K562 (cell line): ENCODE measurements around the gene CNGA4. TPM values are rescaled to one million over a fixed set of nuclear protein-coding genes. Genes with fewer than 3 reads are reported as not detected.
A peak's percentile ranks its signal among the peaks of the same experiment; 100 is the strongest.

ENCODE experiments used
- BACH1 ChIP-seq: fragments of 200-800 bp; sonication (Bioruptor generic); IDR thresholded peaks from 2 replicates; pipeline ENCODE4 v1.6.1; 2016; ENCODE audit warnings: missing genetic modification characterization, missing compliant biosample characterization
- BDP1 ChIP-seq: IDR thresholded peaks from 3 replicates; pipeline ENCODE4 v1.6.1; 2011; ENCODE audit not compliant: insufficient read length, insufficient read depth
- CCNT2 ChIP-seq: IDR thresholded peaks from 2 replicates; pipeline ENCODE4 v1.6.1; 2011; ENCODE audit warnings: borderline replicate concordance, low read depth, mild to moderate bottlenecking, moderate library complexity, mixed read lengths, low read length; ENCODE audit not compliant: insufficient read length; ENCODE audit errors: extremely low read depth
- ETS1 ChIP-seq: conservative IDR thresholded peaks from 2 replicates; pipeline ENCODE4 v1.6.1; 2011; ENCODE audit warnings: low read depth, mild to moderate bottlenecking, low read length; ENCODE audit not compliant: control insufficient read depth
- GATAD2A ChIP-seq: fragments of 450-650 bp; IDR thresholded peaks from 2 replicates; pipeline ENCODE4 v1.6.1; 2017
- GATAD2B ChIP-seq: fragments of 450-650 bp; IDR thresholded peaks from 2 replicates; pipeline ENCODE4 v1.6.1; 2017; ENCODE audit warnings: mild to moderate bottlenecking, borderline replicate concordance
- HDAC2 ChIP-seq: fragments of 450-650 bp; IDR thresholded peaks from 2 replicates; pipeline ENCODE4 v1.6.1; 2016; ENCODE audit warnings: mild to moderate bottlenecking
- KLF13 ChIP-seq: fragments of 450-650 bp; IDR thresholded peaks from 2 replicates; pipeline ENCODE4 v1.6.1; 2016; ENCODE audit warnings: missing genetic modification characterization, low read depth, mild to moderate bottlenecking, missing compliant biosample characterization, moderate library complexity, borderline replicate concordance
- MTA3 ChIP-seq: fragments of 450-650 bp; formaldehyde crosslinking; IDR thresholded peaks from 2 replicates; pipeline ENCODE4 v1.6.1; 2017; ENCODE audit warnings: mild to moderate bottlenecking, borderline replicate concordance
- POLR3A ChIP-seq: IDR thresholded peaks from 2 replicates; pipeline ENCODE4 v1.6.1; 2011; ENCODE audit warnings: borderline replicate concordance, mild to moderate bottlenecking, moderate library complexity; ENCODE audit not compliant: insufficient read length, insufficient read depth; ENCODE audit errors: extremely low read depth
- RBM15 ChIP-seq: fragments of 200-400 bp; formaldehyde crosslinking; IDR thresholded peaks from 2 replicates; pipeline ENCODE4 v1.6.1; 2018; ENCODE audit warnings: mild to moderate bottlenecking, low read length, moderate library complexity; ENCODE audit not compliant: insufficient read depth
- RFX1 ChIP-seq: fragments of 450-650 bp; IDR thresholded peaks from 2 replicates; pipeline ENCODE4 v1.6.1; 2016; ENCODE audit warnings: mild to moderate bottlenecking, moderate library complexity
- SMARCB1 ChIP-seq: IDR thresholded peaks from 2 replicates; pipeline ENCODE4 v1.6.1; 2011; ENCODE audit warnings: improper control_type of control experiment, low read depth; ENCODE audit not compliant: insufficient read length
- SMARCE1 ChIP-seq: fragments of 450-650 bp; IDR thresholded peaks from 2 replicates; pipeline ENCODE4 v1.7.1; 2016; ENCODE audit warnings: mild to moderate bottlenecking
- TAF15 ChIP-seq: fragments of 200-400 bp; formaldehyde crosslinking; IDR thresholded peaks from 2 replicates; pipeline ENCODE4 v1.6.1; 2017; ENCODE audit warnings: mild to moderate bottlenecking, low read depth, low read length, moderate library complexity
- THRAP3 ChIP-seq: fragments of 450-650 bp; IDR thresholded peaks from 2 replicates; pipeline ENCODE4 v1.6.1; 2016; ENCODE audit warnings: mild to moderate bottlenecking, inconsistent platforms, borderline replicate concordance
- ZBTB33 ChIP-seq: sonication (generic); formaldehyde crosslinking; IDR thresholded peaks from 2 replicates; pipeline ENCODE4 v1.8.1; 2023; ENCODE audit warnings: mild to moderate bottlenecking, missing genetic modification reagents
- ZNF146 ChIP-seq: IDR thresholded peaks from one replicate; pipeline ENCODE4 v1.6.1; 2018; ENCODE audit warnings: missing compliant biosample characterization; ENCODE audit not compliant: unreplicated experiment
- ZNF512 ChIP-seq: IDR thresholded peaks from 2 replicates; pipeline ENCODE4 v1.6.1; 2016; ENCODE audit warnings: missing genetic modification characterization, missing compliant biosample characterization
- ZNF584 ChIP-seq: fragments of 200-800 bp; sonication (Bioruptor generic); IDR thresholded peaks from 2 replicates; pipeline ENCODE4 v1.6.1; 2016; ENCODE audit warnings: low read depth, mild to moderate bottlenecking, missing genetic modification characterization, missing compliant biosample characterization
- ZNF589 ChIP-seq: fragments of 200-800 bp; sonication (Bioruptor generic); IDR thresholded peaks from 2 replicates; pipeline ENCODE4 v1.6.1; 2016; ENCODE audit warnings: low read depth, missing genetic modification characterization, missing compliant biosample characterization
- ZSCAN29 ChIP-seq: fragments of 450-650 bp; IDR thresholded peaks from 2 replicates; pipeline ENCODE4 v1.6.1; 2017
- polyA plus RNA-seq, 8 experiments: library from polyadenylated mRNA; depleted of rRNA in 4 of 8; stranded (reverse) in 5 of 8; unstranded in 3 of 8; fragments of >200 nt; fragmentation: Nextera tagmentation in 2 of 8; fragmentation: Illumina TruSeq in 1 of 8; extraction: Ambion mirVana in 2 of 8; extraction: Trizol in 1 of 8; gene quantifications; 2 replicates each; pipeline versions ENCODE4 v1.2.1 to v1.2.3, GENCODE V29; 2011 to 2014; ENCODE audit warnings: inconsistent platforms in 1 of 8, missing spikeins in 1 of 8
- total RNA-seq, 7 experiments: library from RNA; depleted of rRNA in 6 of 7; stranded (reverse); fragments of >200 nt in 6 of 7; fragmentation: Illumina TruSeq in 2 of 7; extraction: Trizol in 2 of 7; gene quantifications; 2 replicates each; pipeline versions ENCODE4 v1.2.1 to v1.2.3, GENCODE V29; 2011 to 2021; ENCODE audit warnings: low replicate concordance in 1 of 7
- TF ChIP-seq, protein P1 (sequence below): fragments of 450-650 bp; IDR thresholded peaks from 2 replicates; pipeline ENCODE4 v1.7.0; 2016; ENCODE audit warnings: borderline replicate concordance
- TF ChIP-seq, protein P2 (sequence below): fragments of 250-450 bp; sonication (Bioruptor Pico); IDR thresholded peaks from 2 replicates; pipeline ENCODE4 v1.8.0; 2021; ENCODE audit warnings: moderate library complexity, mild to moderate bottlenecking, inconsistent platforms

The CNGA4 gene
- total and polyA plus RNA-seq, 9 of the 15 experiments (the other 6 are each of a cell fraction or from before 2014, with no cell fraction given) = 0.04 to 0.09 (median 0.06) TPM; not detected in 6

GRCh38 chr11:6269994-6270393 is 31.1 kb downstream of the CNGA4 start (continued):
- no peak for TF ChIP-seq SMARCE1
- no peak for TF ChIP-seq ZNF146 (CRISPR knock-in tag)
- no peak for TF ChIP-seq TAF15
- TF ChIP-seq ETS1 = no peak
- TF ChIP-seq MTA3 = no peak
- no peak for TF ChIP-seq ZNF512 (tag)
- TF ChIP-seq, protein P1, sequence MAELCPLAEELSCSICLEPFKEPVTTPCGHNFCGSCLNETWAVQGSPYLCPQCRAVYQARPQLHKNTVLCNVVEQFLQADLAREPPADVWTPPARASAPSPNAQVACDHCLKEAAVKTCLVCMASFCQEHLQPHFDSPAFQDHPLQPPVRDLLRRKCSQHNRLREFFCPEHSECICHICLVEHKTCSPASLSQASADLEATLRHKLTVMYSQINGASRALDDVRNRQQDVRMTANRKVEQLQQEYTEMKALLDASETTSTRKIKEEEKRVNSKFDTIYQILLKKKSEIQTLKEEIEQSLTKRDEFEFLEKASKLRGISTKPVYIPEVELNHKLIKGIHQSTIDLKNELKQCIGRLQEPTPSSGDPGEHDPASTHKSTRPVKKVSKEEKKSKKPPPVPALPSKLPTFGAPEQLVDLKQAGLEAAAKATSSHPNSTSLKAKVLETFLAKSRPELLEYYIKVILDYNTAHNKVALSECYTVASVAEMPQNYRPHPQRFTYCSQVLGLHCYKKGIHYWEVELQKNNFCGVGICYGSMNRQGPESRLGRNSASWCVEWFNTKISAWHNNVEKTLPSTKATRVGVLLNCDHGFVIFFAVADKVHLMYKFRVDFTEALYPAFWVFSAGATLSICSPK = no peak
- TF ChIP-seq ZBTB33 (CRISPR knock-in tag) = peak; percentile 91
- TF ChIP-seq SMARCB1 = no peak
- TF ChIP-seq ZNF589 (CRISPR knock-in tag) = no peak
- TF ChIP-seq BDP1 = no peak
- no peak for TF ChIP-seq RBM15
- TF ChIP-seq GATAD2A = no peak
- no peak for TF ChIP-seq BACH1 (tag)
- TF ChIP-seq RFX1 = no peak
- TF ChIP-seq ZNF584 = no peak
- TF ChIP-seq ZSCAN29 = no peak
- TF ChIP-seq KLF13 (tag) = no peak
- TF ChIP-seq HDAC2 = no peak
- TF ChIP-seq, protein P2, sequence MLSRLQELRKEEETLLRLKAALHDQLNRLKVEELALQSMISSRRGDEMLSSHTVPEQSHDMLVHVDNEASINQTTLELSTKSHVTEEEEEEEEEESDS = no peak
- TF ChIP-seq THRAP3 = no peak
- no peak for TF ChIP-seq POLR3A
- TF ChIP-seq GATAD2B = 0 out of 2 replicates have a peak, but pooled peaks have one; percentile 40
- TF ChIP-seq CCNT2 = no peak
